Measurements from ENCODE around the gene MMP7. TPM values are rescaled to one million over a fixed set of nuclear protein-coding genes. Genes with fewer than 3 reads are reported as not detected.

The MMP7 gene
- polyA plus RNA-seq, 1 of the 3 experiments (the other 2 are of a cell fraction): 0.13 TPM

DNA sequence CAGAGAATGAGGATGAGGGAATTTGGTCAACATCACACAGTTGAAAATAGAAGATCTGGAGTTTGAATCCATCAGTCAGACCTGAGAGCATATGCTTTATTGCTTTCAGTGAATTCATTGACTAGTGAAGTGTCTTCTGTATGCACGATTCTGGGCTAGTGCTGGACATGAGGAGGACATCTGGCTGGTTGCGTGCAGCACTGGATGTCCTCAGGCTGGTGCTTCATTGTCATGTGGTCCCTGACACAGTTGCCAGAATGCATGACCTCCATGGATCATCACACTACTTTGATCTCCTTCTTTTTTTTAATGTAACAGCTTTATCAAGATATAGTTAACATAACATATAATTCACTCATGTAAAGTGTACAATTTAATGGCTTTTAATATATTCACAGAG is 44.5 kb upstream of the MMP7 start:
- Histone ChIP-seq H4K20me1 (ENCODE audit: insufficient read depth) (no peaks in the 10 kb centered on the region), H3K9ac (no peak overlapping the region), H3K36me3 (replicated peaks in 1 of 2; ENCODE audit: control insufficient read depth in 1 of 2, insufficient read depth in 2 of 2, low read length in 1 of 2) (no peaks in the 10 kb centered on the region), H3K4me1 (ENCODE audit: control insufficient read depth in 1 of 2, insufficient read depth in 2 of 2, low read depth in 1 of 2, low read length in 1 of 2) (peaks cover 0 to 8% of the 10 kb centered on the region in 2 experiments; a peak in 1 of 4 replicates), H3K27me3 (ENCODE audit: insufficient read depth) (no peaks in the 10 kb centered on the region), H3K27ac (ENCODE audit: low read depth in 2 of 2, low read length in 1 of 2) (no peak overlapping the region), H3K79me2 (ENCODE audit: insufficient read depth) (no peaks in the 10 kb centered on the region), H3K4me2 (no peak overlapping the region), H3K4me3 (ENCODE audit: low read depth in 2 of 2, low read length in 1 of 2) (no peak overlapping the region), H3K9me3 (no peaks in the 10 kb centered on the region), H2AFZ (ENCODE audit: low read depth) (no peak overlapping the region), H3F3A (replicated peaks; ENCODE audit: insufficient read depth) (no peaks in the 10 kb centered on the region), H3K9me2 (no peaks in the 10 kb centered on the region)
- POLR2A ChIA-PET: no interaction called here
- 40% methylated on average over 1 of the region's 2 CpGs for WGBS (ENCODE audit: low lambda C conversion rate)
- DNase-seq: no peak
- TF ChIP-seq POLR2AphosphoS5 (IDR thresholded peaks at IDR 0.05; ENCODE audit: low read depth, low read length): no peak
- TF ChIP-seq EP300 (IDR thresholded peaks at IDR 0.05; ENCODE audit: borderline replicate concordance in 1 of 2, low read depth in 1 of 2, low read length in 1 of 2): no peak
- TF ChIP-seq TCF12 (IDR thresholded peaks at IDR 0.05): no peak
- no peak for TF ChIP-seq CHD2 (IDR thresholded peaks at IDR 0.05; ENCODE audit: low read length, partially characterized antibody)
- TF ChIP-seq FOXM1 (IDR thresholded peaks at IDR 0.05; ENCODE audit: low read depth): no peak
- TF ChIP-seq FOSL2 (IDR thresholded peaks at IDR 0.05; ENCODE audit: borderline replicate concordance, low read depth): no peak
- no peak for TF ChIP-seq MAX (IDR thresholded peaks at IDR 0.05; ENCODE audit: low read depth)
- TF ChIP-seq JUND (IDR thresholded peaks at IDR 0.05): no peak
- TF ChIP-seq ELF1 (IDR thresholded peaks at IDR 0.05): no peak
- no peak for TF ChIP-seq RAD21 (IDR thresholded peaks at IDR 0.05; ENCODE audit: low read length)
- TF ChIP-seq FOXJ3 (CRISPR knock-in tag; IDR thresholded peaks at IDR 0.05): no peak
- TF ChIP-seq, protein P1, sequence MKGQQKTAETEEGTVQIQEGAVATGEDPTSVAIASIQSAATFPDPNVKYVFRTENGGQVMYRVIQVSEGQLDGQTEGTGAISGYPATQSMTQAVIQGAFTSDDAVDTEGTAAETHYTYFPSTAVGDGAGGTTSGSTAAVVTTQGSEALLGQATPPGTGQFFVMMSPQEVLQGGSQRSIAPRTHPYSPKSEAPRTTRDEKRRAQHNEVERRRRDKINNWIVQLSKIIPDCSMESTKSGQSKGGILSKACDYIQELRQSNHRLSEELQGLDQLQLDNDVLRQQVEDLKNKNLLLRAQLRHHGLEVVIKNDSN (IDR thresholded peaks at IDR 0.05; ENCODE audit: borderline replicate concordance, low read depth): no peak
- no peak for TF ChIP-seq SIN3A (IDR thresholded peaks at IDR 0.05; ENCODE audit: borderline replicate concordance, low read depth, low read length)
- CTCF ChIA-PET: no interaction called here

DNA sequence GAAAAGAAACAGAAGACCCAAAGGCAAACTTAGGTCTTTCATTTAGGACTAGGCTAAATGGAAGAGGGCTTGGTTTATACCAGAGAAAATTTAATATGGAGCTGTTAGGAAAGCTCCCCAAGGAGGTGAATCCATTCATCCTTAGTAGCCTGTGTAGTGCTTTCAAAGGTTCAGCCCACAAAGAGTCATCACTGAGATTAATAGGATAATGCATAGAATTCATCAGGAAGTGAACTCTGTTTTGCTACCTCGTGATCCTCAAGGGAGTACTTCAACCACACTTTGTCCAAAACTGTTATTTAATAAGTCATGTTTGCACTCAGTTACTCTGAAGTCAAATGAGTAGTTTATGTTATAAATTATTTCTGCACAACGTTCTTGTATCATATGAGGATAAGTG is 43.3 kb upstream of the MMP7 start:
- H4K20me1 ChIP-seq (ENCODE audit: insufficient read depth): no peaks in the 10 kb centered on the region
- H3K4me3 ChIP-seq (ENCODE audit: low read depth in 2 of 2, low read length in 1 of 2): no peak overlapping the region
- H3K9ac ChIP-seq: no peak overlapping the region
- no peaks in the 10 kb centered on the region for H3K9me2 ChIP-seq
- H3F3A ChIP-seq (replicated peaks; ENCODE audit: insufficient read depth): no peaks in the 10 kb centered on the region
- ChIA-PET POLR2A (no interaction called here), CTCF (no interaction called here)
- TF ChIP-seq RCOR1 (IDR thresholded peaks at IDR 0.05; ENCODE audit: low read length): no peak
- peak; percentile 37; the same call in 1 of the 2 replicates for TF ChIP-seq ELF1 (IDR thresholded peaks at IDR 0.05)
- no peak for TF ChIP-seq FOXJ3 (CRISPR knock-in tag; IDR thresholded peaks at IDR 0.05)
- TF ChIP-seq FOSL2 (IDR thresholded peaks at IDR 0.05; ENCODE audit: borderline replicate concordance, low read depth): peak; percentile 57; the same call in 1 of the 2 replicates
- peak; percentile 63 for TF ChIP-seq JUND (IDR thresholded peaks at IDR 0.05)
- no peak for TF ChIP-seq EP300 (IDR thresholded peaks at IDR 0.05; ENCODE audit: borderline replicate concordance in 1 of 2, low read depth in 1 of 2, low read length in 1 of 2)
- no peaks in the 10 kb centered on the region for H3K79me2 ChIP-seq (ENCODE audit: insufficient read depth)
- 6% methylated on average over 2 of the region's 2 CpGs for WGBS (ENCODE audit: low lambda C conversion rate)
- no peaks in the 10 kb centered on the region for H3K27me3 ChIP-seq (ENCODE audit: insufficient read depth)
- DNase-seq: no peak
- H2AFZ ChIP-seq (ENCODE audit: low read depth): peak overlapping the region; percentile 48; the same call in 1 of the 2 replicates
- H3K27ac ChIP-seq (ENCODE audit: low read depth in 2 of 2, low read length in 1 of 2): no peak overlapping the region
- no peak overlapping the region for H3K4me2 ChIP-seq
- peaks cover 0 to 8% of the 10 kb centered on the region in 2 experiments; a peak in 1 of 4 replicates for H3K4me1 ChIP-seq (ENCODE audit: control insufficient read depth in 1 of 2, insufficient read depth in 2 of 2, low read depth in 1 of 2, low read length in 1 of 2)
- H3K36me3 ChIP-seq (replicated peaks in 1 of 2; ENCODE audit: control insufficient read depth in 1 of 2, insufficient read depth in 2 of 2, low read length in 1 of 2): no peaks in the 10 kb centered on the region
- no peaks in the 10 kb centered on the region for H3K9me3 ChIP-seq

All from SK-N-SH (cell line).